Measurements from ENCODE around the gene TTC33.

TTC33 gene

DNA sequence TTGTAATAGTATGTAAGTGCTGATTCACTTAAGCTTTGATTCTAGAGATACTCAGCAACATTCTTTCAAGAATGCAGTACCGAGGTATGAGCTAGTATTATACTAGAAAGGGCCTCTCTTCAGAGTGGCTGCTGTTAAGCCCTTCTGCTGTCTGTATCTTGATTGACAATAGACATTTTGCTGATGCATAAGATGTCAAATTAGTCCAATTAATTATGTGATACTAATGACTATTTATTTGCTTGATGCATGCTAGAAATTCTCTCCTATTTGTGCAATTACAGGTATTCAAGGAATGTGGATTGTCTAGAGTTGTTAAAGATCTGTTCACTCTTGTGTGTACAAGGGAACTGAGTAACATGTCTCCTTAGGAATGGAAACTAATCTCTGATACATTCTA lies 168.4 kb downstream of the TTC33 start:
- DNase-seq (ENCODE audit: low read depth) = no peak
- H3K4me3 ChIP-seq (ENCODE audit: low read length) = no peak overlapping the region
- TF ChIP-seq, protein P1, sequence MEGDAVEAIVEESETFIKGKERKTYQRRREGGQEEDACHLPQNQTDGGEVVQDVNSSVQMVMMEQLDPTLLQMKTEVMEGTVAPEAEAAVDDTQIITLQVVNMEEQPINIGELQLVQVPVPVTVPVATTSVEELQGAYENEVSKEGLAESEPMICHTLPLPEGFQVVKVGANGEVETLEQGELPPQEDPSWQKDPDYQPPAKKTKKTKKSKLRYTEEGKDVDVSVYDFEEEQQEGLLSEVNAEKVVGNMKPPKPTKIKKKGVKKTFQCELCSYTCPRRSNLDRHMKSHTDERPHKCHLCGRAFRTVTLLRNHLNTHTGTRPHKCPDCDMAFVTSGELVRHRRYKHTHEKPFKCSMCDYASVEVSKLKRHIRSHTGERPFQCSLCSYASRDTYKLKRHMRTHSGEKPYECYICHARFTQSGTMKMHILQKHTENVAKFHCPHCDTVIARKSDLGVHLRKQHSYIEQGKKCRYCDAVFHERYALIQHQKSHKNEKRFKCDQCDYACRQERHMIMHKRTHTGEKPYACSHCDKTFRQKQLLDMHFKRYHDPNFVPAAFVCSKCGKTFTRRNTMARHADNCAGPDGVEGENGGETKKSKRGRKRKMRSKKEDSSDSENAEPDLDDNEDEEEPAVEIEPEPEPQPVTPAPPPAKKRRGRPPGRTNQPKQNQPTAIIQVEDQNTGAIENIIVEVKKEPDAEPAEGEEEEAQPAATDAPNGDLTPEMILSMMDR (conservative IDR thresholded peaks at IDR 0.05; ENCODE audit: low read length) = no peak

DNA sequence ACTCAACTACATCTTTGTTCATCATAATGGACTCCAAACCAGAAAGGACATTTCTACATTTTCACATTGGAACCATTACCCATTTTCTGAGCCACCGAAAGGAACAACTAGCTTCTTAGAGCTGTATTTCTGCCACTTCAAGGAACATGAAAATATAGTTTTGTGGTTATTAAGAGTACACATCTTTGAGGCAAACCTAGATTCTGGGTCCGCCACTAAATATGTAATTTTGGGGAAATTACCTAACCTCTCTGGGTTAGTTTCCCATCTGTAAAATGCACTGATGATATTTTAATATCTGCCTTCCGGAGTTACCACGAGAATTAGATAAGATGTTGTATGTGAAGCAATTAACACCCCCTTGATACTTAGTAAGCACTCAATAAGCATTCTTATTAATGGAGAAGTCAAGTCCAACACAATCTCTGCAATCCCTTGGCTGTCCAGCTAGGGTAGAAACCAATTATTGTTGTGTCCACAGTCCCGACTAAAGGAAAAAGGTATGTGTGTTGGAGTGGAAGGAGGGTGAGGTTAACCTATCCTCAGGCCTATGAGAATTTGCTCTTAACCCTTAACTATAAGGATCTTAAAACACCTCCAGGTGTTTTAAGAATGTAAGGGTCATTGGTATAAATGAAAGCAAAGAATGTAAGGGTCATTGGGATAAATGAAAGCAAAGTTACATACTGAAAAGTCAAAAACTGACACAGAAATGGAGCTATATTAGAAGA lies 170.1 kb downstream of the TTC33 start:
- H3K4me3 ChIP-seq (ENCODE audit: low read length) = no peak overlapping the region
- TF ChIP-seq, protein P1 (conservative IDR thresholded peaks at IDR 0.05; ENCODE audit: low read length) = no peak
- no peak for DNase-seq (ENCODE audit: low read depth)

DNA sequence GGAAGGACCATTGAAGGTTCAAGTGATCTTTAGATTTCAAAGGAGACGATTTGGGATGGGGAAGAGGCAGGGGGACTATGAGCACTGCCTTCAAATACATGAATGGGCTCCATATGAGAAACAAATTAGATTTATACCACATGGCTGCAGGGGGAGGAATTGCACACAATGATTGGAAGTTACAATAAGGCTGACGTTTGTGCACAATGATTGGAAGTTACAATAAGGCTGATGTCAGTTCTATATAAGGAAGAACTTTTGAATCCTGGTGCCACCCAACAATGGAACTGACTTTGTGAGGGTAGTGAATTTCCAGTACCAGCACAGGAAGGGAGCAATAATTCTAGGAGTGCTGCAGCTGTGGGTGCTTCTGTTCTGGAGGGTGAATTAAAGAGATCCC lies 171.7 kb downstream of the TTC33 start:
- TF ChIP-seq, protein P1 (conservative IDR thresholded peaks at IDR 0.05; ENCODE audit: low read length) = no peak
- no peak for DNase-seq (ENCODE audit: low read depth)
- H3K4me3 ChIP-seq (ENCODE audit: low read length) = no peak overlapping the region

DNA sequence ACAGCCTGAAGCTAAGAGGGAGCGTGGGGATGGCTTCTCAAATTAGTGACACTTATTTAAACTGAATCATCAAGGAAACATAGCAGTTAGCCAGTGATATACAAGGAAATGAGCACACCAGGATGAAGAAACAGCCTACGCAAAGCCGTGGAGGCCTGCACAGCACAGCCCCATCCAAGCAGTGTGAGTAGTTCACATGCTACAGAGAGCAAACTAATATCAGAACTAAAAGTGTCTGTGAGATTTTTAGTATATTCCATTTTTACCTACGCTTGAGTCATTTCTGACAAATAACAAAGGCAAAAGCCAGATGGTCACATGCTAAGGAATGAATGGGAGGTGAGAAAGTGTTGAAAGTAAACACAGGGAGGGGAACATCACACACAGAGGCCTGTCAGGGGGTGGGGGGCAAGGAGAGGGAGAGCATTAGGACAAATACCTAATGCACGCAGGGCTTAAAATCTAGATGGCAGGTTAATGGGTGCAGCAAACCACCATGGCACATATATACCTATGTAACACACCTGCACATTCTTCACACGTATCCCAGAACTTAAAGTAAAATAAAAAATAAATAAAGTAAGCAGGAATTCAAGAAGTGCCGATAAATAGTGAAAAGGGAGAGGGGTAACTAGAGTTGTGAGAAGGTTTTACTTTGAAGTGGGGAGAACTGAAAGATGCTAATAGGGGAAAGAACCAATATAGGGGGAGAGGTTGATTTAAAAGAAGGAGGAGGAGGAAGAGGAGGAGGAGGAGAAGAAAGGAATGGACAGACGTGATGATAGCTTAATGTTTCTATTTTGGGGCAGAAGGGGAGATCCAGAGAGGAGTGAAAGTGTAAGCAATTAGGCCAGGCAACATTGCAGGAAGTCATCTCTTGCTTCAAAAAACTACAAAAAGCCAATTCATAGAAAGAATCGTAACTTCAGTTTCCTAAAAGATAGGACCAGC lies 177.0 kb downstream of the TTC33 start:
- DNase-seq (ENCODE audit: low read depth) = no peak
- no peak overlapping the region for H3K4me3 ChIP-seq (ENCODE audit: low read length)
- TF ChIP-seq, protein P1 (conservative IDR thresholded peaks at IDR 0.05; ENCODE audit: low read length) = no peak

DNA sequence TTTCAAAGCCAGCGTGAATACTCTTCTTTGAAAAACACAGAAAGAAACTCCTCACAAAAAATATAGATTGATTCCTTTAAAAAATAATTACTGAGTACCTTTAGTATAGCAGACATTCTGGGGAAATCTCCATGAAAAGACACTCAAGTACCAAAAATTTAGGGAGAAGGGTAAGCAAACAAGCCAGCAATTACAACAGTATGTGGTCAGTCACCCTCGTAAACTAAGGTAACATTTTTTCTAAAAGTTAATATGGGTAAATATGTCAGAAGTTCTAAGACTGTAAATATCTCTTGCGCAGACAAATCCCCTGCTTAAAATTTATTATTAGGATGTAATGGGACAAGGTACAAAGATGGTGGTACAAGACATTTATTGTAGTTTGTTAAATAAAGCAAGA lies 178.0 kb downstream of the TTC33 start:
- DNase-seq (ENCODE audit: low read depth) = no peak
- TF ChIP-seq, protein P1 (conservative IDR thresholded peaks at IDR 0.05; ENCODE audit: low read length) = no peak
- H3K4me3 ChIP-seq (ENCODE audit: low read length) = no peak overlapping the region

DNA sequence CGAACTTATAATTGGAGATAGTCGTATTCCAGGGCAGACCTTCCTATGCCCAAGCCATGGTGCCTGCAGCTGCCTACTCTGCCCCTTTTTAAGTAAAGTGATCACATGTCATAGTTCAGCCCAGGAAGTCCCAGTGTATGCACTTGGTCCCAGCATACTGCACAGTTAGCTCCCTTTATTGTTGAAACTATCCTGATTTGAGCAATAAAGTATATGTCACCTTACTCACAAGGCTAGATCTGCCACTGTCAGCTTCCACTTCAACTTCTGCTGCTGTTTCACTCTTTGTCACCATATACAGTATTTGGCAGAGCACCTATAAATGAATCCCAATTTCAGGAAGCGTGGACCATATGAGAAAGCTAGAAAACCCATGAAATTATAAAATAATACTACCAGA lies 179.8 kb downstream of the TTC33 start:
- DNase-seq (ENCODE audit: low read depth) = no peak
- TF ChIP-seq, protein P1 (conservative IDR thresholded peaks at IDR 0.05; ENCODE audit: low read length) = no peak
- no peak overlapping the region for H3K4me3 ChIP-seq (ENCODE audit: low read length)

Data from AG10803 (cell line).